Astrocyte (in vitro differentiated cells and primary cell): ENCODE results near the gene GRID2IP. TPM values are rescaled to one million over a fixed set of nuclear protein-coding genes. Genes with fewer than 3 reads are reported as not detected.

Experiments
- DNase-seq: peaks from one replicate; pipeline ENCODE4 v3.0.0-alpha.2; 2010; ENCODE audit warnings: low read depth
- FAIRE-seq: peaks from 2 replicates; lab custom pipeline; 2011; peaks lifted over from hg19 to GRCh38; lab: Jason Lieb, UNC
- H2AFZ ChIP-seq: 2 replicates; pipeline ENCODE4 v1.6.0; 2012; ENCODE audit warnings: low read depth, low read length, inconsistent platforms
- H3K27ac ChIP-seq: 2 replicates; pipeline ENCODE4 v1.5.1; 2011; ENCODE audit warnings: low read depth, low read length, inconsistent platforms
- H3K27me3 ChIP-seq: 2 replicates; pipeline ENCODE4 v1.6.0; 2011; ENCODE audit warnings: low read length, inconsistent platforms; ENCODE audit not compliant: insufficient read depth
- H3K36me3 ChIP-seq: 2 replicates; pipeline ENCODE4 v1.5.1; 2011; ENCODE audit warnings: low read length, inconsistent platforms; ENCODE audit not compliant: insufficient read depth
- H3K4me1 ChIP-seq: 2 replicates; pipeline ENCODE4 v1.5.1; 2011; ENCODE audit warnings: low read length, inconsistent platforms; ENCODE audit not compliant: insufficient read depth
- H3K4me2 ChIP-seq: 2 replicates; pipeline ENCODE4 v1.6.0; 2012; ENCODE audit warnings: low read length, inconsistent platforms
- H3K4me3 ChIP-seq: 2 replicates; pipeline ENCODE4 v1.5.1; 2011; ENCODE audit warnings: low read depth, mild to moderate bottlenecking, low read length, inconsistent platforms; ENCODE audit not compliant: insufficient read depth
- H3K79me2 ChIP-seq: 2 replicates; pipeline ENCODE4 v1.6.0; 2012; ENCODE audit warnings: mild to moderate bottlenecking, low read length, inconsistent platforms; ENCODE audit not compliant: insufficient read depth
- H3K9ac ChIP-seq: 2 replicates; pipeline ENCODE4 v1.6.0; 2012; ENCODE audit warnings: mild to moderate bottlenecking, low read length, inconsistent platforms
- H3K9me3 ChIP-seq: 2 replicates; pipeline ENCODE4 v1.5.1; 2012; ENCODE audit warnings: low read depth, mild to moderate bottlenecking, low read length, inconsistent platforms; ENCODE audit not compliant: insufficient read depth
- H4K20me1 ChIP-seq: 2 replicates; pipeline ENCODE4 v1.6.0; 2012; ENCODE audit warnings: low read length, inconsistent platforms; ENCODE audit not compliant: insufficient read depth
- H3K27ac Mint-ChIP-seq: one replicate; pipeline ENCODE4 v1.8.0; 2021; ENCODE audit warnings: mild to moderate bottlenecking, mixed read lengths; ENCODE audit not compliant: unreplicated experiment
- H3K27me3 Mint-ChIP-seq: one replicate; pipeline ENCODE4 v1.8.0; 2021; ENCODE audit warnings: low read depth, mixed read lengths; ENCODE audit not compliant: unreplicated experiment
- H3K36me3 Mint-ChIP-seq: one replicate; pipeline ENCODE4 v1.8.0; 2021; ENCODE audit warnings: low read depth, mixed read lengths; ENCODE audit not compliant: unreplicated experiment
- H3K4me1 Mint-ChIP-seq: one replicate; pipeline ENCODE4 v1.8.0; 2021; ENCODE audit warnings: low read depth, mixed read lengths; ENCODE audit not compliant: unreplicated experiment
- H3K4me3 Mint-ChIP-seq: one replicate; pipeline ENCODE4 v1.8.0; 2021; ENCODE audit warnings: mild to moderate bottlenecking, moderate library complexity, mixed read lengths; ENCODE audit not compliant: unreplicated experiment
- H3K9me3 Mint-ChIP-seq: one replicate; pipeline ENCODE4 v1.8.0; 2021; ENCODE audit warnings: mild to moderate bottlenecking, mixed read lengths; ENCODE audit not compliant: unreplicated experiment
- CTCF ChIP-seq: IDR thresholded peaks from 2 replicates; pipeline ENCODE4 v1.5.1; 2011; ENCODE audit warnings: low read depth, mild to moderate bottlenecking, inconsistent platforms, low read length, moderate library complexity; ENCODE audit not compliant: insufficient read depth
- EZH2 ChIP-seq: IDR thresholded peaks from 2 replicates; pipeline ENCODE4 v1.6.1; 2012; ENCODE audit warnings: mild to moderate bottlenecking, low read length, inconsistent platforms; ENCODE audit not compliant: insufficient read depth
- total RNA-seq: library from RNA; stranded (reverse); gene quantifications from 2 replicates; pipeline ENCODE4 v1.2.1, GENCODE V29; 2021

The GRID2IP gene
- total RNA-seq, 1 donor from 2014 or later: 0.09 TPM

GRCh38 chr7:6530626-6531491, 20.4 kb downstream of the GRID2IP start:
- Histone ChIP-seq H3K9ac (no peak overlapping the region), H3K36me3 (no peaks in the 10 kb centered on the region), H4K20me1 (no peaks in the 10 kb centered on the region), H3K4me1 (no peaks in the 10 kb centered on the region), H2AFZ (peak overlapping the region; percentile 60), H3K79me2 (no peaks in the 10 kb centered on the region), H3K9me3 (no peaks in the 10 kb centered on the region), H3K4me3 (peak overlapping the region; percentile 10), H3K27me3 (peaks cover 50% of the 10 kb centered on the region), H3K27ac (no peak overlapping the region), H3K4me2 (peak overlapping the region; percentile 81)
- Mint-ChIP-seq H3K27ac (no peak overlapping the region), H3K27me3 (peaks cover 82% of the 10 kb centered on the region), H3K36me3 (peaks cover 2% of the 10 kb centered on the region), H3K4me3 (peak overlapping the region; percentile 64), H3K4me1 (peaks cover 2% of the 10 kb centered on the region), H3K9me3 (peaks cover 2% of the 10 kb centered on the region)
- TF ChIP-seq CTCF (no peak), EZH2 (peak; percentile 88)
- DNase-seq: no peak
- FAIRE-seq: no peak

DNA sequence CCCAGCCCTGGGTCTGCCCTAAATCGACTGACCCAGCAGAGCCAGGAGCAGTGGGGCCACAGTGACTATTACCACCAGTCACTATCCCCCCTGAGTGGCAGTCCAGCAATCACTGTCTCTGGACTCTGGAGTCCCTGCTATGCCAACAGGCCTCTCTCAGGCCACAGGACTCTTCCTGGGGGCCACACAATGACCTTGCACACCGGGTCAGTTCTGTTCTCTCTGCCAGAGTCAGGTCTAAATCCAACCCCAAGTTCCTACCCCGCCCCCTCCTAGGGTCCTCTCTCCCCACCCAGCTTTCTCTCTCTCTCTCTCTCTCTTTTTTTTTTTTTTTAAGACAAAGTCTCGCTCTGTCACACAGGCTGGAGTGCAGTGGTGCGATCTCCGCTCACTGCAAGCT, 21.6 kb downstream of the GRID2IP start:
- Mint-ChIP-seq H3K27ac (no peak overlapping the region), H3K4me1 (peaks cover 2% of the 10 kb centered on the region), H3K36me3 (peaks cover 2% of the 10 kb centered on the region), H3K27me3 (peaks cover 73% of the 10 kb centered on the region), H3K9me3 (peaks cover 2% of the 10 kb centered on the region), H3K4me3 (no peak overlapping the region)
- Histone ChIP-seq H3K36me3 (no peaks in the 10 kb centered on the region), H3K27ac (no peak overlapping the region), H3K9ac (no peak overlapping the region), H3K27me3 (peaks cover 44% of the 10 kb centered on the region), H3K9me3 (no peaks in the 10 kb centered on the region), H3K4me2 (no peak overlapping the region), H3K79me2 (no peaks in the 10 kb centered on the region), H3K4me1 (no peaks in the 10 kb centered on the region), H4K20me1 (no peaks in the 10 kb centered on the region), H3K4me3 (no peak overlapping the region), H2AFZ (no peak overlapping the region)
- no peak for TF ChIP-seq EZH2
- TF ChIP-seq CTCF: no peak
- FAIRE-seq (no peak), DNase-seq (no peak)
